Measurements from ENCODE around the gene SERPINC1. TPM values are rescaled to one million over a fixed set of nuclear protein-coding genes. Genes with fewer than 3 reads are reported as not detected.

The SERPINC1 gene
- total RNA-seq, 1 experiment from 2014 or later, result 0.57 TPM

GRCh38 chr1:173894189-173894588 lies 22.9 kb downstream of the SERPINC1 start:
- Mint-ChIP-seq H3K27me3 (ENCODE audit: low read depth) (no peaks in the 10 kb centered on the region), H3K27ac (peak overlapping the region; percentile 79; the same call in 1 of the 2 replicates), H3K4me3 (no peak overlapping the region), H3K9me3 (no peaks in the 10 kb centered on the region), H3K36me3 (no peaks in the 10 kb centered on the region), H3K4me1 (peaks cover 34% of the 10 kb centered on the region)
- DNase-seq (ENCODE audit: low spot score) (no peak), ATAC-seq (no peak)
- POLR2A ChIA-PET, result no interaction called here
- TF ChIP-seq ZNF396 (CRISPR knock-in tag; IDR thresholded peaks at IDR 0.05; ENCODE audit: borderline replicate concordance) (no peak), E2F1 (CRISPR knock-in tag; IDR thresholded peaks at IDR 0.05) (no peak), GTF2I (CRISPR knock-in tag; conservative IDR thresholded peaks at IDR 0.05) (no peak), ZNF263 (CRISPR knock-in tag; IDR thresholded peaks at IDR 0.05; ENCODE audit: low read depth) (no peak), NFE2L1 (CRISPR knock-in tag; IDR thresholded peaks at IDR 0.05) (no peak), FOXJ3 (CRISPR knock-in tag; IDR thresholded peaks at IDR 0.05; ENCODE audit: borderline replicate concordance) (no peak), ZNF219 (CRISPR knock-in tag; IDR thresholded peaks at IDR 0.05; ENCODE audit: borderline replicate concordance) (no peak), IRF2 (CRISPR knock-in tag; IDR thresholded peaks at IDR 0.05; ENCODE audit: borderline replicate concordance, low read depth) (no peak), ZNF416 (CRISPR knock-in tag; IDR thresholded peaks at IDR 0.05) (no peak), ZNF532 (CRISPR knock-in tag; IDR thresholded peaks at IDR 0.05; ENCODE audit: borderline replicate concordance) (no peak), NR2C2 (CRISPR knock-in tag; IDR thresholded peaks at IDR 0.05) (no peak), NR1H2 (CRISPR knock-in tag; IDR thresholded peaks at IDR 0.05) (no peak), ERG (CRISPR knock-in tag; IDR thresholded peaks at IDR 0.05) (no peak), JUN (CRISPR knock-in tag; IDR thresholded peaks at IDR 0.05) (no peak)
- TF ChIP-seq, protein P1, sequence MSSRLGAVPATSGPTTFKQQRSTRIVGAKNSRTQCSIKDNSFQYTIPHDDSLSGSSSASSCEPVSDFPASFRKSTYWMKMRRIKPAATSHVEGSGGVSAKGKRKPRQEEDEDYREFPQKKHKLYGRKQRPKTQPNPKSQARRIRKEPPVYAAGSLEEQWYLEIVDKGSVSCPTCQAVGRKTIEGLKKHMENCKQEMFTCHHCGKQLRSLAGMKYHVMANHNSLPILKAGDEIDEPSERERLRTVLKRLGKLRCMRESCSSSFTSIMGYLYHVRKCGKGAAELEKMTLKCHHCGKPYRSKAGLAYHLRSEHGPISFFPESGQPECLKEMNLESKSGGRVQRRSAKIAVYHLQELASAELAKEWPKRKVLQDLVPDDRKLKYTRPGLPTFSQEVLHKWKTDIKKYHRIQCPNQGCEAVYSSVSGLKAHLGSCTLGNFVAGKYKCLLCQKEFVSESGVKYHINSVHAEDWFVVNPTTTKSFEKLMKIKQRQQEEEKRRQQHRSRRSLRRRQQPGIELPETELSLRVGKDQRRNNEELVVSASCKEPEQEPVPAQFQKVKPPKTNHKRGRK (CRISPR knock-in tag; IDR thresholded peaks at IDR 0.05; ENCODE audit: borderline replicate concordance), result no peak
- TF ChIP-seq, protein P2, sequence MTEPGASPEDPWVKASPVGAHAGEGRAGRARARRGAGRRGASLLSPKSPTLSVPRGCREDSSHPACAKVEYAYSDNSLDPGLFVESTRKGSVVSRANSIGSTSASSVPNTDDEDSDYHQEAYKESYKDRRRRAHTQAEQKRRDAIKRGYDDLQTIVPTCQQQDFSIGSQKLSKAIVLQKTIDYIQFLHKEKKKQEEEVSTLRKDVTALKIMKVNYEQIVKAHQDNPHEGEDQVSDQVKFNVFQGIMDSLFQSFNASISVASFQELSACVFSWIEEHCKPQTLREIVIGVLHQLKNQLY (CRISPR knock-in tag; IDR thresholded peaks at IDR 0.05), result no peak
- CTCF ChIA-PET, result no interaction called here

GRCh38 chr1:173893611-173894010 lies 23.5 kb downstream of the SERPINC1 start:
- peaks cover 35% of the 10 kb centered on the region for H3K4me1 Mint-ChIP-seq
- no peak for DNase-seq (ENCODE audit: low spot score)
- no peaks in the 10 kb centered on the region for H3K27me3 Mint-ChIP-seq (ENCODE audit: low read depth)
- no peaks in the 10 kb centered on the region for H3K9me3 Mint-ChIP-seq
- no peak overlapping the region for H3K4me3 Mint-ChIP-seq
- no peak for TF ChIP-seq SMAD4 (CRISPR knock-in tag; IDR thresholded peaks at IDR 0.05)
- TF ChIP-seq, protein P3, sequence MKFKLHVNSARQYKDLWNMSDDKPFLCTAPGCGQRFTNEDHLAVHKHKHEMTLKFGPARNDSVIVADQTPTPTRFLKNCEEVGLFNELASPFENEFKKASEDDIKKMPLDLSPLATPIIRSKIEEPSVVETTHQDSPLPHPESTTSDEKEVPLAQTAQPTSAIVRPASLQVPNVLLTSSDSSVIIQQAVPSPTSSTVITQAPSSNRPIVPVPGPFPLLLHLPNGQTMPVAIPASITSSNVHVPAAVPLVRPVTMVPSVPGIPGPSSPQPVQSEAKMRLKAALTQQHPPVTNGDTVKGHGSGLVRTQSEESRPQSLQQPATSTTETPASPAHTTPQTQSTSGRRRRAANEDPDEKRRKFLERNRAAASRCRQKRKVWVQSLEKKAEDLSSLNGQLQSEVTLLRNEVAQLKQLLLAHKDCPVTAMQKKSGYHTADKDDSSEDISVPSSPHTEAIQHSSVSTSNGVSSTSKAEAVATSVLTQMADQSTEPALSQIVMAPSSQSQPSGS (CRISPR knock-in tag; IDR thresholded peaks at IDR 0.05; ENCODE audit: borderline replicate concordance, low read depth), result no peak
- no peak for TF ChIP-seq FOXJ3 (CRISPR knock-in tag; IDR thresholded peaks at IDR 0.05; ENCODE audit: borderline replicate concordance)
- TF ChIP-seq ZNF532 (CRISPR knock-in tag; IDR thresholded peaks at IDR 0.05; ENCODE audit: borderline replicate concordance), result no peak
- no peak for TF ChIP-seq ATF1 (CRISPR knock-in tag; IDR thresholded peaks at IDR 0.05)
- no peak for TF ChIP-seq ZNF263 (CRISPR knock-in tag; IDR thresholded peaks at IDR 0.05; ENCODE audit: low read depth)
- TF ChIP-seq ZNF138 (CRISPR knock-in tag; conservative IDR thresholded peaks at IDR 0.05), result no peak
- no peaks in the 10 kb centered on the region for H3K36me3 Mint-ChIP-seq
- no peak for ATAC-seq
- POLR2A ChIA-PET, result no interaction called here
- CTCF ChIA-PET, result no interaction called here
- peak overlapping the region; percentile 54; the same call in 1 of the 2 replicates for H3K27ac Mint-ChIP-seq
